SK-N-MC (cell line): ENCODE results near the gene ITPR3.

Source experiments
- EZH2 ChIP-seq: fragments of 200-600 bp; sonication (generic); IDR thresholded peaks from one replicate; pipeline ENCODE4 v1.6.1; 2017; ENCODE audit warnings: antibody characterized with exemption
- FOXP2 ChIP-seq: optimal IDR thresholded peaks from 2 replicates; pipeline ENCODE3; 2011; ENCODE audit warnings: mild to moderate bottlenecking, moderate library complexity; ENCODE audit not compliant: insufficient read depth; ENCODE audit errors: extremely low read length, control extremely low read depth
- POLR2AphosphoS5 ChIP-seq: IDR thresholded peaks from 2 replicates; pipeline ENCODE4 v1.6.1; 2012; ENCODE audit warnings: mild to moderate bottlenecking, low read depth, low read length, borderline replicate concordance

DNA sequence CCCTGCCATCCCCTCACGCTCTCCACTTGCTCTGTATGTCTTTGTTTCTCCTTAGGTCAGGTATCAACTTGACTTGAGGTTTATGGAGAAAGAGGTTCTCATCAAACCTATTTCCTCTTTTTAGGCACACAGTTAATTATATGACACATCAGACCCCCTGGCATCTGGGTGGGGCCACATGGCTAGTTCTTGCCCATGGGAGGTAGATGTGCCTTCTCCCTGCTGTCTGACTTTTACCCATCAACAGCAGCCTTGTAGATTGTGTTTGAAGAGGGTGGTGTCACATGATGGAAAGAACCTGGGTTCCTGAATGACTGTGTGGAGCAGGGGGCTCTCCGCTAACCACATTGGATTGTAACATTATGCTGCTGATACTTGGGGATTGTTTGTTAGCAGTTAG lies 97.6 kb downstream of the ITPR3 start:
- TF ChIP-seq EZH2, result no peak
- TF ChIP-seq POLR2AphosphoS5, result no peak
- TF ChIP-seq FOXP2, result no peak
